Neuronal stem cell (in vitro differentiated cells): ENCODE measurements around the gene SLC1A7.
A peak's percentile ranks its signal among the peaks of the same experiment; 100 is the strongest.

Source experiments
- DNase-seq: peaks from one replicate; pipeline ENCODE4 v3.0.0-alpha.2; 2013; ENCODE audit warnings: low spot score
- H2AFZ ChIP-seq: one replicate; pipeline ENCODE4 v1.6.1; 2013; ENCODE audit warnings: mild to moderate bottlenecking, low read length, inconsistent platforms
- H2AK5ac ChIP-seq: 2 replicates; pipeline ENCODE4 v1.6.1; 2013; ENCODE audit warnings: low read depth, mild to moderate bottlenecking, inconsistent platforms, low read length, moderate library complexity, mixed read lengths
- H2BK120ac ChIP-seq: 2 replicates; pipeline ENCODE4 v1.6.1; 2013; ENCODE audit warnings: low read depth, mild to moderate bottlenecking, inconsistent platforms, low read length, moderate library complexity, mixed read lengths
- H2BK12ac ChIP-seq: one replicate; pipeline ENCODE4 v1.6.1; 2013; ENCODE audit warnings: low read length, inconsistent platforms
- H2BK15ac ChIP-seq: 2 replicates; pipeline ENCODE4 v1.6.1; 2013; ENCODE audit warnings: mild to moderate bottlenecking, low read length, inconsistent platforms, mixed read lengths
- H2BK5ac ChIP-seq: one replicate; pipeline ENCODE4 v1.6.1; 2013; ENCODE audit warnings: inconsistent platforms, mild to moderate bottlenecking, low read length, moderate library complexity
- H3K14ac ChIP-seq: one replicate; pipeline ENCODE4 v1.6.1; 2013; ENCODE audit warnings: low read length, inconsistent platforms
- H3K18ac ChIP-seq: 2 replicates; pipeline ENCODE4 v1.6.1; 2013; ENCODE audit warnings: low read length, inconsistent platforms
- H3K23ac ChIP-seq: 2 replicates; pipeline ENCODE4 v1.6.1; 2013; ENCODE audit warnings: low read depth, mild to moderate bottlenecking, mixed read lengths, low read length, inconsistent platforms; ENCODE audit not compliant: poor library complexity
- H3K27ac ChIP-seq: replicated peaks from 3 replicates; pipeline ENCODE4 v1.5.1; 2013; ENCODE audit warnings: low read length, inconsistent platforms
- H3K27me3 ChIP-seq, 3 experiments: 2 replicates each; pipeline ENCODE4 v1.6.1; 2013; ENCODE audit warnings: low read length in 3 of 3, mild to moderate bottlenecking in 2 of 3, inconsistent platforms in 1 of 3, low read depth in 1 of 3, mixed read lengths in 1 of 3, moderate library complexity in 1 of 3; ENCODE audit not compliant: control insufficient read depth in 3 of 3, insufficient read depth in 3 of 3
- H3K36me3 ChIP-seq, 2 donors: replicated peaks in 1 of 2; 2 replicates each; pipeline ENCODE4 v1.6.1; 2013; ENCODE audit warnings: low read length in 2 of 2; ENCODE audit not compliant: control insufficient read depth in 2 of 2, insufficient read depth in 2 of 2
- H3K4ac ChIP-seq: 2 replicates; pipeline ENCODE4 v1.6.1; 2013; ENCODE audit warnings: inconsistent platforms, mild to moderate bottlenecking, low read length, moderate library complexity
- H3K4me1 ChIP-seq, 2 donors: 1 replicate in 1 of 2; 2 replicates in 1 of 2; pipeline ENCODE4 v1.6.1; 2013; ENCODE audit warnings: low read length in 2 of 2, low read depth in 1 of 2; ENCODE audit not compliant: control insufficient read depth in 2 of 2, insufficient read depth in 1 of 2
- H3K4me2 ChIP-seq: one replicate; pipeline ENCODE4 v1.6.1; 2013; ENCODE audit warnings: mild to moderate bottlenecking, low read length, inconsistent platforms; ENCODE audit not compliant: insufficient read depth, poor library complexity, severe bottlenecking
- H3K4me3 ChIP-seq, 2 donors: 2 replicates each; pipeline ENCODE4 v1.5.1; 2013; ENCODE audit warnings: low read length in 2 of 2, mild to moderate bottlenecking in 2 of 2, inconsistent platforms in 1 of 2, moderate library complexity in 1 of 2
- H3K79me1 ChIP-seq: one replicate; pipeline ENCODE4 v1.6.1; 2013; ENCODE audit warnings: low read depth, mild to moderate bottlenecking, inconsistent platforms, low read length, moderate library complexity
- H3K9ac ChIP-seq: one replicate; pipeline ENCODE4 v1.6.1; 2013; ENCODE audit warnings: mild to moderate bottlenecking, low read depth, low read length, inconsistent platforms; ENCODE audit not compliant: poor library complexity
- H3K9me3 ChIP-seq, 2 donors: replicated peaks in 1 of 2; 2 replicates each; pipeline versions ENCODE3 to v1.6.1; 2013; ENCODE audit warnings: low read length in 2 of 2, mild to moderate bottlenecking in 2 of 2, inconsistent platforms in 1 of 2, low read depth in 1 of 2, mixed read lengths in 1 of 2, moderate library complexity in 1 of 2; ENCODE audit not compliant: control insufficient read depth in 2 of 2, insufficient read depth in 1 of 2
- H4K8ac ChIP-seq: one replicate; pipeline ENCODE4 v1.6.1; 2013; ENCODE audit warnings: low read depth, mild to moderate bottlenecking, inconsistent platforms, low read length, moderate library complexity
- H4K91ac ChIP-seq: one replicate; pipeline ENCODE4 v1.6.1; 2013; ENCODE audit warnings: low read length, low read depth, mild to moderate bottlenecking, inconsistent platforms; ENCODE audit not compliant: poor library complexity
- WGBS, 2 donors: extraction: QIAGEN DNeasy Blood & Tissue Kit; methylation state at CpG; one replicate each; pipeline ENCODE4 v1.1.7; 2013; ENCODE audit warnings: missing lambda C conversion rate in 2 of 2, mixed read lengths in 1 of 2; ENCODE audit not compliant: insufficient read length in 2 of 2, insufficient replicate concordance in 1 of 2; ENCODE audit errors: extremely low coverage in 2 of 2; 5-methylcytosine and 5-hydroxymethylcytosine counted together

The SLC1A7 gene

GRCh38 chr1:53166912-53167311, 24.5 kb upstream of the SLC1A7 start:
- no peaks in the 10 kb centered on the region for H3K9me3 ChIP-seq
- no peak overlapping the region for H2BK12ac ChIP-seq
- H3K4me3 ChIP-seq = no peak overlapping the region
- H2BK120ac ChIP-seq = no peak overlapping the region
- no peak overlapping the region for H4K8ac ChIP-seq
- H2BK15ac ChIP-seq = no peak overlapping the region
- H2AFZ ChIP-seq = no peak overlapping the region
- H3K4ac ChIP-seq = no peak overlapping the region
- peaks cover 0 to 2% of the 10 kb centered on the region in 2 donors for H3K4me1 ChIP-seq
- no peak overlapping the region for H2BK5ac ChIP-seq
- H3K36me3 ChIP-seq = no peaks in the 10 kb centered on the region
- no peak overlapping the region for H3K18ac ChIP-seq
- H3K14ac ChIP-seq = no peak overlapping the region
- H4K91ac ChIP-seq = no peak overlapping the region
- no CpG with 5 or more reads among the region's 8 CpGs for WGBS, 2 donors
- DNase-seq = no peak
- no peak overlapping the region for H3K23ac ChIP-seq
- no peaks in the 10 kb centered on the region for H3K79me1 ChIP-seq
- peaks cover 0 to 20% (median 0%) of the 10 kb centered on the region in 3 experiments for H3K27me3 ChIP-seq
- H3K4me2 ChIP-seq = no peak overlapping the region
- no peak overlapping the region for H3K9ac ChIP-seq
- H3K27ac ChIP-seq = no peak overlapping the region
- no peak overlapping the region for H2AK5ac ChIP-seq

- H2AK5ac ChIP-seq = no peak overlapping the region
- no peak overlapping the region for H3K9ac ChIP-seq
- H3K4me3 ChIP-seq = peak overlapping the region in 1 of 2 donors; percentile 8
- H2AFZ ChIP-seq = no peak overlapping the region
- DNase-seq = no peak
- no peaks in the 10 kb centered on the region for H3K9me3 ChIP-seq
- no peak overlapping the region for H3K14ac ChIP-seq
- H2BK12ac ChIP-seq = no peak overlapping the region
- H3K4me2 ChIP-seq = no peak overlapping the region
- H3K18ac ChIP-seq = no peak overlapping the region
- WGBS, 2 donors = no CpG with 5 or more reads among the region's 6 CpGs
- H3K27me3 ChIP-seq = peaks cover 0 to 20% (median 0%) of the 10 kb centered on the region in 3 experiments
- H3K4ac ChIP-seq = no peak overlapping the region
- H2BK120ac ChIP-seq = no peak overlapping the region
- no peak overlapping the region for H3K27ac ChIP-seq
- H3K23ac ChIP-seq = no peak overlapping the region
- H3K36me3 ChIP-seq = no peaks in the 10 kb centered on the region
- no peak overlapping the region for H4K91ac ChIP-seq
- H3K79me1 ChIP-seq = no peaks in the 10 kb centered on the region
- H2BK5ac ChIP-seq = no peak overlapping the region
- H4K8ac ChIP-seq = no peak overlapping the region
- peaks cover 0 to 2% of the 10 kb centered on the region in 2 donors for H3K4me1 ChIP-seq
- H2BK15ac ChIP-seq = no peak overlapping the region
Measured at GRCh38 chr1:53166366-53166765, 23.9 kb upstream of the SLC1A7 start.

- no peak overlapping the region for H3K27ac ChIP-seq
- no peak overlapping the region for H2BK12ac ChIP-seq
- peaks cover 0 to 20% (median 0%) of the 10 kb centered on the region in 3 experiments for H3K27me3 ChIP-seq
- H3K14ac ChIP-seq = no peak overlapping the region
- H3K18ac ChIP-seq = no peak overlapping the region
- no peak for DNase-seq
- H3K36me3 ChIP-seq = no peaks in the 10 kb centered on the region
- no peak overlapping the region for H2BK15ac ChIP-seq
- H4K8ac ChIP-seq = no peak overlapping the region
- H3K9ac ChIP-seq = no peak overlapping the region
- no peaks in the 10 kb centered on the region for H3K79me1 ChIP-seq
- WGBS, 2 donors = no CpG with 5 or more reads among the region's 5 CpGs
- no peak overlapping the region for H2AFZ ChIP-seq
- H3K4me2 ChIP-seq = no peak overlapping the region
- no peak overlapping the region for H2BK5ac ChIP-seq
- no peak overlapping the region for H3K4me3 ChIP-seq
- no peak overlapping the region for H3K4ac ChIP-seq
- no peak overlapping the region for H2BK120ac ChIP-seq
- H4K91ac ChIP-seq = no peak overlapping the region
- H3K9me3 ChIP-seq = no peaks in the 10 kb centered on the region
- H3K4me1 ChIP-seq = peaks cover 0 to 2% of the 10 kb centered on the region in 2 donors
- H3K23ac ChIP-seq = no peak overlapping the region
- no peak overlapping the region for H2AK5ac ChIP-seq
Measured at GRCh38 chr1:53165408-53165961, 23.0 kb upstream of the SLC1A7 start.

DNA sequence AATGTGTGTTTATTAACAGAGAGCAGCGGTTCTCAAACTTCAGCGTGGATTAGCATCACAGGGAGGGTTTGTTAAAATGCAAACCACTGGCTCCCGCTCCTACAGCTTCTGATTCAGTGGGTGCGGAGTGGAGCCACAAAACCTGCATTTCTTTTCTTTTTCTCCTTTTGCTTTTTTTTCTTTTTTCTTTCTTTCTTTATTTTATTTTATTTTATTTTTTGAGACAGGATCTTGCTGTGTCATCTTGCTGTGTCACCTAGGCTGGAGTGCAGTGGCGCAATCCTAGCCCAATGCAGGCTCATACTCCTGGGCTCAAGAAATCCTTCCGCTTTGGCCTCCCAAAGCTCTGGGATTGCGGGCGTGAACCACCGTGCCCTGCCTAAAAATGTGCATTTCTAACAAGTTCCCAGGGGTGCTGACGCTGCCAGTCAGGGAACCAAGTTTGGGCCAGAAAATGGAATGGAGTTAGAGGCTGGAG, 20.9 kb upstream of the SLC1A7 start:
- no peak overlapping the region for H3K4me2 ChIP-seq
- no peak overlapping the region for H2BK5ac ChIP-seq
- no peak overlapping the region for H2BK120ac ChIP-seq
- no peak overlapping the region for H3K9ac ChIP-seq
- H3K27ac ChIP-seq = no peak overlapping the region
- no peak overlapping the region for H3K18ac ChIP-seq
- H3K4me3 ChIP-seq = no peak overlapping the region
- H3K4me1 ChIP-seq = peaks cover 0 to 2% of the 10 kb centered on the region in 2 donors
- no peaks in the 10 kb centered on the region for H3K79me1 ChIP-seq
- H3K27me3 ChIP-seq = peaks cover 0 to 20% (median 0%) of the 10 kb centered on the region in 3 experiments
- no peak overlapping the region for H3K23ac ChIP-seq
- no CpG with 5 or more reads among the region's 10 CpGs for WGBS, 2 donors
- H3K14ac ChIP-seq = no peak overlapping the region
- H3K36me3 ChIP-seq = no peaks in the 10 kb centered on the region
- no peak overlapping the region for H2BK12ac ChIP-seq
- no peaks in the 10 kb centered on the region for H3K9me3 ChIP-seq
- H4K91ac ChIP-seq = no peak overlapping the region
- H3K4ac ChIP-seq = no peak overlapping the region
- H4K8ac ChIP-seq = no peak overlapping the region
- DNase-seq = no peak
- H2AK5ac ChIP-seq = no peak overlapping the region
- H2AFZ ChIP-seq = no peak overlapping the region
- no peak overlapping the region for H2BK15ac ChIP-seq
